Fibroblast of the aortic adventitia (primary cell): ENCODE results near the gene GSTA1. TPM values are rescaled to one million over a fixed set of nuclear protein-coding genes. Genes with fewer than 3 reads are reported as not detected.
"Not testable (repeated sequence)": the region's sequence is repeated elsewhere in the genome, so short reads cannot be mapped to it uniquely, and the experiment has no call there.

Source experiments
- DNase-seq: peaks from one replicate; pipeline ENCODE4 v3.0.0-alpha.2; 2010; ENCODE audit warnings: low read depth
- H3K4me3 ChIP-seq: 2 replicates; pipeline ENCODE4 v1.5.1; 2011; ENCODE audit warnings: low read depth, mild to moderate bottlenecking, control low read depth, low read length, moderate library complexity
- total RNA-seq: library from RNA; depleted of rRNA; stranded (reverse); fragments of >200 nt; gene quantifications from 2 replicates; pipeline ENCODE4 v1.2.3, GENCODE V29; 2012; ENCODE audit warnings: low replicate concordance
- TF ChIP-seq, protein P1 (sequence below): IDR thresholded peaks from 2 replicates; pipeline ENCODE4 v1.5.1; 2011; ENCODE audit warnings: mild to moderate bottlenecking, low read length, control low read depth, inconsistent platforms; ENCODE audit not compliant: insufficient read depth

The GSTA1 gene
- total RNA-seq, 1 donor = not detected

GRCh38 chr6:52820198-52820597 is 16.6 kb upstream of the GSTA1 start:
- TF ChIP-seq, protein P1, sequence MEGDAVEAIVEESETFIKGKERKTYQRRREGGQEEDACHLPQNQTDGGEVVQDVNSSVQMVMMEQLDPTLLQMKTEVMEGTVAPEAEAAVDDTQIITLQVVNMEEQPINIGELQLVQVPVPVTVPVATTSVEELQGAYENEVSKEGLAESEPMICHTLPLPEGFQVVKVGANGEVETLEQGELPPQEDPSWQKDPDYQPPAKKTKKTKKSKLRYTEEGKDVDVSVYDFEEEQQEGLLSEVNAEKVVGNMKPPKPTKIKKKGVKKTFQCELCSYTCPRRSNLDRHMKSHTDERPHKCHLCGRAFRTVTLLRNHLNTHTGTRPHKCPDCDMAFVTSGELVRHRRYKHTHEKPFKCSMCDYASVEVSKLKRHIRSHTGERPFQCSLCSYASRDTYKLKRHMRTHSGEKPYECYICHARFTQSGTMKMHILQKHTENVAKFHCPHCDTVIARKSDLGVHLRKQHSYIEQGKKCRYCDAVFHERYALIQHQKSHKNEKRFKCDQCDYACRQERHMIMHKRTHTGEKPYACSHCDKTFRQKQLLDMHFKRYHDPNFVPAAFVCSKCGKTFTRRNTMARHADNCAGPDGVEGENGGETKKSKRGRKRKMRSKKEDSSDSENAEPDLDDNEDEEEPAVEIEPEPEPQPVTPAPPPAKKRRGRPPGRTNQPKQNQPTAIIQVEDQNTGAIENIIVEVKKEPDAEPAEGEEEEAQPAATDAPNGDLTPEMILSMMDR = no peak
- DNase-seq = peak; percentile 56
- H3K4me3 ChIP-seq = no peak overlapping the region

- DNase-seq = peak; percentile 60
- TF ChIP-seq, protein P1 = peak; percentile 64
- H3K4me3 ChIP-seq = no peak overlapping the region
Observed at GRCh38 chr6:52815167-52816092, 11.8 kb upstream of the GSTA1 start.

- not testable (repeated sequence) for H3K4me3 ChIP-seq
Observed at GRCh38 chr6:52814545-52814944, 10.9 kb upstream of the GSTA1 start.

DNA sequence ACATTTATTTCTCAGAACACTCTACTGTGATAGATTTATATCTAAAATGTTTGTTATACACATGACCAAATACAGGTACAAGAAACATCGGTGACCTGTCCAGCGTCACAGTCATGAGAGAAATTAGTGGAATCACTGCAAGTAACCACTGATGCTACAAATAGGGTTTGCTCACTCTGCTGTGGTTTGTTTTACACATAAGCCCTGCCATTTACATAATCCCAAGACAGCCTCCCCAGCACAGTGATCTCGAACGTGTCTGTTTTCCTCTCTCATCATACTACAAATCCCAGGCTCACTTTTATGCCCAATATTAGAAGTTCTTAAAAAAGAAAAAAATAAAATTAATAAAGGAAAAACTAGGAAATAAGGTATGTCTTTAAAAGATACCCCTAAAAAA is 6.2 kb upstream of the GSTA1 start:
- not testable (repeated sequence) for H3K4me3 ChIP-seq, DNase-seq

More at GRCh38 chr6:52814545-52814944, 10.9 kb upstream of the GSTA1 start:
- not testable (repeated sequence) for DNase-seq

DNA sequence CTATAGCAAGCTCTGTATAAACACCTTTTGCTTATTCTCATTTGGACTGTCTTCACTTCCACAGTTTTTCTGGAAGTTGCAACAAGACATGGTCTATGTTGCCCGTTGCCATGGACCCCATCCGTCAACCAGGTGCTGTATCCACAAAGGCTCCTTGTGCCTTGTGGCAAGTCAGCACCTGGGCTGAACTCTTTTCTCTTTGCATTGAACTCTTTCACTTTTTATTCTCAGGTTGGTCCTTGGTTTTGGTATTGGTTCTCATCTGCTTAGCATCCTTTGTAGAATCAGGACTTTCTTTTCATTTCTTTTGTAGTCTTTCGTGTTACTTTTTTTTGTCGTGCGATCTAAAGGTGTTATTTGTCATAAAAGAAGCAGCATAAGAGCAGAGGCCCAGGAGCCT is 5.0 kb upstream of the GSTA1 start:
- H3K4me3 ChIP-seq = no peak overlapping the region
- DNase-seq = no peak
- TF ChIP-seq, protein P1 = no peak

GRCh38 chr6:52802806-52803205 is 810 bp downstream of the GSTA1 start:
- DNase-seq = no peak
- TF ChIP-seq, protein P1 = no peak
- H3K4me3 ChIP-seq = no peak overlapping the region

DNA sequence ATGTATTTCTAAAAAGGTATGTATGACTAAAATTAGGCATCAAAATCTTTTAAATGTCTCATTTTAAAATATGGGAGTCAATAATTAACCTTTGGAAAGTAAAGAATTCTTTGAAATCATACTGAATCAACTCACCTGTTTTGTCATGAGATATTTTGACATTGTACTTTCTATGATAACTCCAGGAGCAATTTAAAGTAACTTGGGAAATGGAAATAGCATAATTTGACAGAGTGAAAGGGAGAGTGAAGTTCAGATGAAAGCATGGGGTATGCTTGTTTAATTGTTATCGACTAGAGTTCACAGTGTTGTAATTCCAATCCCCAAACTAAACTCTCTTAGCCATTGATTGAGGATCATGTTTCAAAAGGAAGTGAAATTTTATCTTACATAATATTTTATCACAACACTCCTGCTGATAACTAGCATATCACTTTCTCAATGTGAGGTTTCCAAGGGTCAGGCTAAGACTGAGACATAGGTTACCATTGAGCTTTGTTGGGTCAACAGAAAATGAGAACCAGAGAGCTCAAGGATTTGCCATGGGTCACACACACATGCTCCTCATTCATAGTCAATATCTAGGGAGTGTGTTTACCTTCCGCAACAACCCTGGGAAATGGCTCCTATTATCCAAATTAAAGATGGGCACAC is 2.3 kb downstream of the GSTA1 start:
- TF ChIP-seq, protein P1 = no peak
- DNase-seq = no peak
- no peak overlapping the region for H3K4me3 ChIP-seq

GRCh38 chr6:52799272-52799671 is 4.3 kb downstream of the GSTA1 start:
- not testable (repeated sequence) for H3K4me3 ChIP-seq
- DNase-seq = peak; percentile 78

DNA sequence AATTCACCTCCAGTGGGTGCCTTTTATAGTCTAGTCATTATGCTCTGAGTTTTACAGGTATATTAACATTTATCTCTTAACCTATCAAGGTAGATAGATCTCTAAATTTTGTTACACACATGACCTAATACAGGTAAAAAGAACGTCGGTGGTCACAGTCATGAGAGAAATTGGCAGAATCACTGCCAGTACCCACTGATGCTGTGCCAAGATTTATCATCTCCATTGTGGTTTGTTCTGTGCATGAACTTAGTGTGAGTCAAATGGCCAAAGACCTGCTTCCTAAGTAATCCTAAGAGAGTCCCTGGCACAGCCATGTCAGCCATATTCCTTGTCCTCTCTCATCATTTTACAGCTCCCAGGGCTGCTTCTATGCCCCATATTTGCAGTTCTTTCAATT is 9.2 kb downstream of the GSTA1 start:
- not testable (repeated sequence) for DNase-seq, H3K4me3 ChIP-seq
